Suprapubic skin (tissue), 4 donors: ENCODE results near the gene ZEB2. TPM values are rescaled to one million over a fixed set of nuclear protein-coding genes. Genes with fewer than 3 reads are reported as not detected.

ENCODE experiments used
- DNase-seq, 2 donors: peaks; one replicate each; pipeline ENCODE4 v3.0.0-alpha.2; 2019; ENCODE audit warnings: low spot score in 2 of 2
- H3K27ac ChIP-seq: fragments of 200-600 bp; sonication (generic); one replicate; pipeline ENCODE4 v1.5.1; 2019
- H3K27me3 ChIP-seq: fragments of 200-600 bp; sonication (generic); one replicate; pipeline ENCODE4 v1.5.1; 2019
- H3K36me3 ChIP-seq: fragments of 200-600 bp; sonication (generic); one replicate; pipeline ENCODE4 v1.5.1; 2019
- H3K4me1 ChIP-seq: fragments of 200-600 bp; sonication (generic); one replicate; pipeline ENCODE4 v1.5.1; 2019
- H3K4me3 ChIP-seq: fragments of 200-600 bp; sonication (generic); one replicate; pipeline ENCODE4 v1.5.1; 2019; ENCODE audit warnings: mild to moderate bottlenecking
- H3K9me3 ChIP-seq: fragments of 200-600 bp; sonication (generic); one replicate; pipeline ENCODE4 v1.5.1; 2019
- CTCF ChIP-seq, 2 donors: fragments of 200-600 bp in 1 of 2; fragments of 450-650 bp in 1 of 2; sonication (generic) in 1 of 2; IDR thresholded peaks; one replicate each; pipeline ENCODE4 v1.5.1; 2016 to 2019; ENCODE audit warnings: antibody characterized with exemption in 2 of 2, mild to moderate bottlenecking in 1 of 2, moderate library complexity in 1 of 2
- EP300 ChIP-seq: sonication (generic); formaldehyde crosslinking; IDR thresholded peaks from one replicate; pipeline ENCODE4 v1.6.1; 2017; ENCODE audit warnings: antibody characterized with exemption
- POLR2A ChIP-seq, 2 donors: fragments of 450-650 bp; IDR thresholded peaks; one replicate each; pipeline ENCODE4 v1.6.1; 2017; ENCODE audit warnings: antibody characterized with exemption in 2 of 2, mild to moderate bottlenecking in 2 of 2, moderate library complexity in 2 of 2
- POLR2AphosphoS5 ChIP-seq, 3 donors: sonication (generic); formaldehyde crosslinking; IDR thresholded peaks; one replicate each; pipeline ENCODE4 v1.6.1; 2017; ENCODE audit warnings: antibody characterized with exemption in 3 of 3
- whole genome bisulfite sequencing: methylation state at CpG from one replicate; pipeline ENCODE4 v1.1.5; 2018; 5-methylcytosine and 5-hydroxymethylcytosine counted together
- total RNA-seq, 4 donors: library from RNA; depleted of rRNA; stranded (reverse); fragments of >200 nt; gene quantifications; one replicate each; pipeline ENCODE4 v1.1.0, GENCODE V29; 2016

ZEB2 gene
- total RNA-seq, 4 donors from 2014 or later = 16.3 to 43.7 (median 34.5) TPM

- TF ChIP-seq EP300 (no peak), POLR2A (IDR thresholded peaks at IDR 0.05) (no peak), POLR2AphosphoS5 (IDR thresholded peaks at IDR 0.05) (no peak), CTCF (IDR thresholded peaks at IDR 0.05) (no peak)
- H3K4me3 ChIP-seq = no peak overlapping the region
- peaks cover 27% of the 10 kb centered on the region for H3K4me1 ChIP-seq
- H3K9me3 ChIP-seq = no peaks in the 10 kb centered on the region
- peak overlapping the region; percentile 44 for H3K27ac ChIP-seq
- H3K36me3 ChIP-seq = no peaks in the 10 kb centered on the region
- no peak for DNase-seq
- 69% methylated on average over 7 of the region's 7 CpGs for WGBS
- no peaks in the 10 kb centered on the region for H3K27me3 ChIP-seq
Observed at GRCh38 chr2:144502369-144502768, 17.6 kb downstream of the ZEB2 start.

GRCh38 chr2:144501627-144502026 is 18.3 kb downstream of the ZEB2 start:
- H3K27me3 ChIP-seq = no peaks in the 10 kb centered on the region
- 79% methylated on average over 1 of the region's 1 CpG for WGBS
- peaks cover 28% of the 10 kb centered on the region for H3K4me1 ChIP-seq
- no peak for DNase-seq
- no peak overlapping the region for H3K4me3 ChIP-seq
- no peak for TF ChIP-seq POLR2AphosphoS5 (IDR thresholded peaks at IDR 0.05)
- no peak for TF ChIP-seq EP300
- TF ChIP-seq CTCF (IDR thresholded peaks at IDR 0.05) = no peak
- TF ChIP-seq POLR2A (IDR thresholded peaks at IDR 0.05) = no peak
- H3K9me3 ChIP-seq = no peaks in the 10 kb centered on the region
- H3K36me3 ChIP-seq = no peaks in the 10 kb centered on the region
- no peak overlapping the region for H3K27ac ChIP-seq

- H3K27ac ChIP-seq = no peak overlapping the region
- H3K9me3 ChIP-seq = no peaks in the 10 kb centered on the region
- H3K36me3 ChIP-seq = no peaks in the 10 kb centered on the region
- H3K4me3 ChIP-seq = no peak overlapping the region
- H3K27me3 ChIP-seq = no peaks in the 10 kb centered on the region
- DNase-seq = no peak
- peaks cover 28% of the 10 kb centered on the region for H3K4me1 ChIP-seq
- TF ChIP-seq EP300 (no peak), POLR2AphosphoS5 (IDR thresholded peaks at IDR 0.05) (no peak), CTCF (IDR thresholded peaks at IDR 0.05) (no peak), POLR2A (IDR thresholded peaks at IDR 0.05) (no peak)
- WGBS = 87% methylated on average over 3 of the region's 3 CpGs
Observed at GRCh38 chr2:144501118-144501517, 18.8 kb downstream of the ZEB2 start.

- no peaks in the 10 kb centered on the region for H3K36me3 ChIP-seq
- no peak for DNase-seq
- H3K4me1 ChIP-seq = peaks cover 29% of the 10 kb centered on the region
- no peaks in the 10 kb centered on the region for H3K9me3 ChIP-seq
- TF ChIP-seq POLR2A (IDR thresholded peaks at IDR 0.05) (no peak), CTCF (IDR thresholded peaks at IDR 0.05) (no peak), POLR2AphosphoS5 (IDR thresholded peaks at IDR 0.05) (no peak)
- H3K4me3 ChIP-seq = no peak overlapping the region
- no peaks in the 10 kb centered on the region for H3K27me3 ChIP-seq
- WGBS = 88% methylated on average over 2 of the region's 2 CpGs
- H3K27ac ChIP-seq = no peak overlapping the region
Observed at GRCh38 chr2:144500563-144500962, 19.4 kb downstream of the ZEB2 start.

GRCh38 chr2:144498277-144498676 is 21.6 kb downstream of the ZEB2 start:
- H3K9me3 ChIP-seq = no peaks in the 10 kb centered on the region
- TF ChIP-seq CTCF (IDR thresholded peaks at IDR 0.05) (no peak), POLR2A (IDR thresholded peaks at IDR 0.05) (no peak), POLR2AphosphoS5 (IDR thresholded peaks at IDR 0.05) (no peak), EP300 (no peak)
- H3K27ac ChIP-seq = no peak overlapping the region

More at GRCh38 chr2:144498277-144498676, 21.6 kb downstream of the ZEB2 start:
- DNase-seq = no peak
- Histone ChIP-seq H3K4me1 (peaks cover 23% of the 10 kb centered on the region), H3K4me3 (no peak overlapping the region), H3K27me3 (no peaks in the 10 kb centered on the region), H3K36me3 (no peaks in the 10 kb centered on the region)
- 74% methylated on average over 7 of the region's 7 CpGs for WGBS
